ENCODE measurements around the gene MED9.

The MED9 gene

GRCh38 chr17:17500999-17501605 lies 24.3 kb downstream of the MED9 start:
- no peak for DNase-seq (ENCODE audit: low read depth)
- H3K4me3 ChIP-seq (ENCODE audit: low read depth, low read length): no peak overlapping the region
- peak; percentile 28 for TF ChIP-seq CTCF (IDR thresholded peaks at IDR 0.05; ENCODE audit: low read depth, low read length, missing control alignments)
- in situ Hi-C loops (cut with HindIII; ENCODE audit: low sequenced_read_pairs): no loop called here

GRCh38 chr17:17502741-17503565 lies 26.2 kb downstream of the MED9 start:
- TF ChIP-seq CTCF (IDR thresholded peaks at IDR 0.05; ENCODE audit: low read depth, low read length, missing control alignments): no peak
- in situ Hi-C loops (cut with HindIII; ENCODE audit: low sequenced_read_pairs): no loop called here
- no peak for DNase-seq (ENCODE audit: low read depth)
- no peak overlapping the region for H3K4me3 ChIP-seq (ENCODE audit: low read depth, low read length)

- DNase-seq (ENCODE audit: low read depth): no peak
- in situ Hi-C loops (cut with HindIII; ENCODE audit: low sequenced_read_pairs): no loop called here
- TF ChIP-seq CTCF (IDR thresholded peaks at IDR 0.05; ENCODE audit: low read depth, low read length, missing control alignments): no peak
- H3K4me3 ChIP-seq (ENCODE audit: low read depth, low read length): no peak overlapping the region
Measured at GRCh38 chr17:17503566-17504130, 26.8 kb downstream of the MED9 start.

GRCh38 chr17:17504341-17505140 lies 27.7 kb downstream of the MED9 start:
- TF ChIP-seq CTCF (IDR thresholded peaks at IDR 0.05; ENCODE audit: low read depth, low read length, missing control alignments): no peak
- no peak overlapping the region for H3K4me3 ChIP-seq (ENCODE audit: low read depth, low read length)
- in situ Hi-C loops (cut with HindIII; ENCODE audit: low sequenced_read_pairs): no loop called here
- DNase-seq (ENCODE audit: low read depth): no peak

GRCh38 chr17:17505151-17505550 lies 28.4 kb downstream of the MED9 start:
- H3K4me3 ChIP-seq (ENCODE audit: low read depth, low read length): no peak overlapping the region
- no peak for DNase-seq (ENCODE audit: low read depth)
- TF ChIP-seq CTCF (IDR thresholded peaks at IDR 0.05; ENCODE audit: low read depth, low read length, missing control alignments): no peak
- in situ Hi-C loops (cut with HindIII; ENCODE audit: low sequenced_read_pairs): no loop called here

GRCh38 chr17:17505610-17506171 lies 28.9 kb downstream of the MED9 start:
- no peak for DNase-seq (ENCODE audit: low read depth)
- TF ChIP-seq CTCF (IDR thresholded peaks at IDR 0.05; ENCODE audit: low read depth, low read length, missing control alignments): no peak
- H3K4me3 ChIP-seq (ENCODE audit: low read depth, low read length): no peak overlapping the region
- in situ Hi-C loops (cut with HindIII; ENCODE audit: low sequenced_read_pairs): no loop called here
